ENCODE data around the gene CCDC68. TPM values are rescaled to one million over a fixed set of nuclear protein-coding genes. Genes with fewer than 3 reads are reported as not detected.
A peak's percentile ranks its signal among the peaks of the same experiment; 100 is the strongest.

Gene CCDC68, protein sequence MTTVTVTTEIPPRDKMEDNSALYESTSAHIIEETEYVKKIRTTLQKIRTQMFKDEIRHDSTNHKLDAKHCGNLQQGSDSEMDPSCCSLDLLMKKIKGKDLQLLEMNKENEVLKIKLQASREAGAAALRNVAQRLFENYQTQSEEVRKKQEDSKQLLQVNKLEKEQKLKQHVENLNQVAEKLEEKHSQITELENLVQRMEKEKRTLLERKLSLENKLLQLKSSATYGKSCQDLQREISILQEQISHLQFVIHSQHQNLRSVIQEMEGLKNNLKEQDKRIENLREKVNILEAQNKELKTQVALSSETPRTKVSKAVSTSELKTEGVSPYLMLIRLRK
- not detected in 2 replicates for total RNA-seq (2014; rRNA removed; shearing (Covaris generic))

DNA sequence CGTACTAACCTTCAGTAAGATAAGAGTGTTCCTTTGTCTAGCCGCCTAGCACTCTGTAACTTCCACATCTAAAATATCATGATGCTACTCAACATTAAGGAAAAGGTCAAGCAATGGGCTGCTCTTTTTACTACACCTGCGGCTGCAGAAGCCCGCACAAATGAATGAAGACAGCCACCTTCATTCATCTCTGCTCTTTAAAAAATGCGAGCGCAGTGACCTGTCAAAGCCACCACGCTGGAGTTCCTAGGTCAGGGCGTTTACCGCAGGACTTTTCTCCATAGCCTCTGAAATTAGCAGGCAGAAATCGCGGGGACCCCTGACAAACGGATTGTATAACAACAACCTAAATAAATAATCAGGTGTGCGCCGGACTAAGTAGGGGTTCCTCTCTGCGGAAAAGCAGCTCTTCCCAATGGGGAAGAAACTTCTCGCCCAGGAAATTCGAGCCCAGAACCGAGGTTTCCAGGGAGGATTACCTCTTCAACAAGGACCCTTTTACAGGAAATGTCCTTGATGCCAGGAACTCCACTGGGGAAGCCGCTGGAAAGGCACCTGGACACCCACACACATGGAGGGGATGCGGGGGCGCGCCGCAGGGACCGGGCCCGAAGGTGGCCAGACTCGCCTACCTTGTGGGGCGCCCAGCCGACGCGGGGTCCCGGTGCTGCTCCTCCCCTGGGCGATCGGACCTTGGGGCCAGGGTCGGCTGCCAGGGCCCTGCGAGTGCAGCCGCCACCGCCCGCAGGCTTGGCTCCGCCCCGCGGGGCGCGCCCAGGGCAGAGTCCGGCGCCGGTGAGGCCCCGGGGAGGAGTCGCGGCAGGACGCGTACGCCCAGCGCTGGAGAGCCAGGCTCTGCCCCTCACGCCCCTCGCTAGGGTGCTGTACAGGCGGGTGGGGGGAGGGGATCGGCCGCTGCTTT lies at the start of gene CCDC68:
TSS of gene CCDC68 (minus strand) at position 758 of the 922 bp plus-strand sequence. CDS start 16,670 bp downstream, outside the sequence.
- no peak for DNase-seq (ENCODE audit: low spot score)

DNA sequence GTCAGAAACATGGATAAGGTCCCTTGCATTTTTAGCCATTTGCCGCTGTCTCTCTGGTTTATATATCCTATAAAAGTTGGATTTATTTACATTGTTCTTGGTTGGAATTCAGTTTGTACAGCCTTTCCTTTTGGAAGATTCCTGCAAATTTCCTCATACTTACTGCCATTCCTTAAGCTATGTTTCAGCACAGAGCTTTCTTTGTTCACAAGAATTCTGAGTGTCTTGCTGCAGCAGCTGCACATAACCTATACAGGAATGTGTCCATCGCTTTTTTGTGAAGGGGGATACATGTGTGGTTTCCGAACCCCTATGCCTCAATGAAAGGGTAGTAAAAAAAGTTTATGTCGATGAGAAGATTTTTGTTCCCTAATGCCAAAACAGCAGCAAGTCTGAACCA lies 48.3 kb upstream of the CCDC68 start:
- no peak for DNase-seq (ENCODE audit: low spot score)

DNA sequence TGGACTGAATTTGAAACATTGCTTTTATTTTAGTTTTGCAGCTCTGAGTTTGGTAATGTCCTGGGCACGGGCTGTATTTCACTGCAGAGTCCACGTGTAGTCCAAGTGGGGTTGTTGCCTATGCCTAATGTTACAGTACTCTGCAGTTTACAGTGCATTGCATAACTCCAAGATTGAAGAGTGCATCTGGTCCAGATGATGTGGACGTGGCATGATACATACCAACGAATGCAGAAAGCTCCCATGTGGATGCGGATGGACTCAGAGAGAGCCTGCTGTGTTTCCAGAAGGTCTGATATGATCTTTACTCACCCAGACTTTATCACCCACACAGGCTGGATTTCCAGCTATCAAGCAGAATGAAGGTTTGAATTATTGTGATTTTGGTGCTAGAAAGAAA lies 44.4 kb upstream of the CCDC68 start:
- no peak for DNase-seq (ENCODE audit: low spot score)

DNA sequence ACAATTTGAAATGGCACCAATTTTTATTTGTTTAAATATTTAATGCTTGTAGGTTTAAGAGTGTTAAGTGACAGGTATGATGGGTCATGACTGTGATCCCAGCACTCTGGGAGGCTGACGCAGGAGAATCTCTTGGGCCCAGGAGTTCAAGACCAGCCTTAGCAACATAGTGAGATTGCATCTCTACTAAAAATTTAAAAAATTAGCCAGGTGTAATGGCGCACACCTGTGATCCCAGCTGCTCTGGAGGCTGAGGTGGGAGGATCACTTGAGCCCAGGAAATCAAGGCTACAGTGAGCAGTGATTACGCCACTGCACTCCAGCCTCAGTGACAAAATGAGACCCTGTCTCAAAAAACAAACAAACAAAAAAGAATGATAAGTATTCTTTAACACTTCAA lies 43.0 kb upstream of the CCDC68 start:
- DNase-seq (ENCODE audit: low spot score) = no peak

DNA sequence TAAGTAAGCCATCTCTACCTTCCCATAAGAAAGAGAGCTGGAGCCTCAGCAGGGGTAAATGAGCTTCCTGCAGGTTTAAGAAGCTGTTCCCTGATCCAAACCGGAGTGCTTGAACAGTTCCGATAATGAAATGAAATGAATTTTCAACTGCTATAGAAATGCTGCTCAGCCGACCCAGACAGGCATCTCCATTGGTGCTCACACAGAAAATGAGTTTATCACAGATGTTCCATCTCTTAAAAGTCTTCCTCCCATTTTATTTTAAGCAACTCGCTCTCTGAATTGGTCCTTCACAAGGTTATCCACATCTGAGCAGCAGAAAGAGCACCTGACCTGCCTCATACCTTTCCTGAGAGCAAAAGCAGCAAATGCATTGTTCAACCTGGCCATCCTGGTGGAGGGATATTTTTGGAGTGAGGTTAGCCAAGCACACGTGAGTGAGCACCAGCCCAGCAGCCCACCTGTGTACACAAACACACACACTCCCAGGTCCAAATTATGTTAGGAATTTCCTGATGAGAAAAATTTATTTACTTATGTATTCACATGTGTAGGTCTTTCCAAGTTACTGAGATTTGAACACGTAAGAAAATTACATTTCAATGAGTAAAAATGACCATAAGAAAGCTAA lies 42.2 kb upstream of the CCDC68 start:
- DNase-seq (ENCODE audit: low spot score) = no peak

DNA sequence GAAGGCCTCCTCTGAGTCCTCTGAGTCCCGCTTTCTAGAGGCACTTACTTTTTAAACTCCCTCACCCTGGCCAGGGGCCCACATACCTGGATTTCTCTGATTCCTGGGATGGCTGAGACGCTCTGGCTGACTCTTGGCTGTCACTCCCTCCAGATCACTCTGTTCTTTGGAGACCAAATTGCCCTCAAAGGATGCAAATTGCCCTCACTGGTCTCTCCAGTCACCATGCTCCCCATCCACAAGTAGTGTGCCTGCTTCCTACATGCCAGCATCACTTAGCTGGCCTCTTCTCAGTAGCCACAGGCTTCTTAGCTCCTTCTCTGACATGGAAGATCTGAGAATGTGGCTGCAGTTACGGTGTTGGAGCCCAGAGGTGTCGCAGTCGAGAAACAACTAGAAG lies 41.3 kb upstream of the CCDC68 start:
- DNase-seq (ENCODE audit: low spot score) = no peak

DNA sequence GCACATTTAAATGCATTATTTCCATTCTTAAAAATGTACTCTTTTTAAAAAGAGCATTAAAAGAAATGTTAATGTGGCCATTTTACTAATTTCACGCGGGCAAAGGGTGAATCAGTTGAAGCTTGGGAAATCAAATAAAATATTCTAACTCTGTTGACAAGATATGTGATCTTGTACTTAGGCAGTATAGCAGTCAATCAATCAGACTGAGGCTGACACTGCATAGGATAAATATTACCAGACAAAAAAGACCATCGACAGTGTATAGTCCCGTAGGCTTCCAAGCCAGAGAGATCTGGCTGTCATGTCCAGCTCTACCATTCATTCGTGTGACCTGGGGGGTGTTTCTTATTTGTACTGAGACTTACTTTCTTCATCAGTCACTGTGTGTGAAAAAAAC lies 39.8 kb upstream of the CCDC68 start:
- DNase-seq (ENCODE audit: low spot score) = no peak

DNA sequence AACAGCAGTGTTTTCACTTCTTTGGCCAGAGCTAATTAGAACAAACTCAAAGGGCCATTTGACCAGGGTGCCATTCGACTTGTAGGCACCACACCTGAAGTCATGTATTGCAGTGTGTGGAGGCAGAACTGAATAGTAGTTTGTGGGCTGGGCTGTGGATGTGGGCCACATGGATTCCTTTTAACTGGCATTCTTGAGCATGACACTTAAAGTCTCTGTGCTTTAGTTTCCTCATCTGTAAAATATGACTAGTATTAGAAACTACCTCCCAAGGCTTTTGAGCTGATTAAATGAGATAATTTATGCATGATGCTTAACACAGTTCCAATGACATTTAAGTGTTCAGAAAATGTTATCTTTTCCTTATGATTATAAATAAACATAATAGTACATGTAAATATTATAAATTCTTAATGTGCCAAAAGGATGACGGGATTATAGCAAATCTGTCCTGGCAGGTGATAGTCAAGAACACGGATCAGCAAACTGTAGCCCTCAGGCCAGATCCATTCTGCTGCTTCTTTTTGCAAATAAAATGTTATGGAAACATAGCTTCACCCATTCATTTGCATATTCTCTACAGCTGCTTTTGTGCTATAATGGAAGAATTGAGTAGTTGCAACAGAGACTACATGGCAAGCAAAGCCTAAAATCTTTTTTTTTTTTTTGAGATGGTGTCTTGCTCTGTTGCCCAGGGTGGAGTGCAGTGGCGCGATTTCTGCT lies 36.3 kb upstream of the CCDC68 start:
- DNase-seq (ENCODE audit: low spot score) = no peak

DNA sequence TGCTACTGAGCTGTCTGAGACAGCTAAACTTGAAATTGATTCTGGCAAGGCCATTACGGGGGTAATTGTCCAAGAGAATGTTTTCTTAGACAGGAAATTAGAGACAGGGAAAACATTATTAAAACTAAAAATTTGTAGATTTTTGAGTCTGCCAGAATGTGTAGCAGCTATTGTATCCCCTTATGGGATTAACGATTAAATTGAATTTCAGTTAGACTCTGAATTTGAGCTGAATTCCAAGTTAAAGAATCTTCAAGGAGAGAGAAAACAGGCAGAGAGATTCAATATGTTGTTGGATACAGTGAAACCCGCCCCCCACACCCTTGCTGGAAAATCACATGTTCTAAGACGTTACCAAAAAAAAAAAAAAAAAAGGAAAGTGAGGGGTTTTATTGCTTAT lies 32.7 kb upstream of the CCDC68 start:
- no peak for DNase-seq (ENCODE audit: low spot score)

DNA sequence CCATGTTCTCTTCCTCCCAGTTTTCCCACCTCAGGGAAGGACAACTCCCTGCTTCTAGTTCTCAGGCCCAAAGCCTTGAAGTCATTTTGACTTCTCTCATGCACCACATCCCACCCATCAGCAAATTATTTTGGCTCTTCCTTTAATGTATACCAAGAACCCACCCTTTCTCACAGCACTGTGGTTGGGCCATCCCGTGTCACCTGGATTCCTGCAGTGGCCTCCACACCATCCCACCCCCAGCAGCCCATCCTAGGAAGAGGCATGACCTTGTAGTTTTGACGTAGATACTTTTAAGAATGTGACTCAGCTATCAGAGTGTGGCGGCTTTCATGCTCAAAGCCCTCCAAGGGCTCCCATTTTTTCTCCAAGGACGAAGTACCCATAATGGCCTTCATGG lies 25.6 kb upstream of the CCDC68 start:
- no peak for DNase-seq (ENCODE audit: low spot score)

DNA sequence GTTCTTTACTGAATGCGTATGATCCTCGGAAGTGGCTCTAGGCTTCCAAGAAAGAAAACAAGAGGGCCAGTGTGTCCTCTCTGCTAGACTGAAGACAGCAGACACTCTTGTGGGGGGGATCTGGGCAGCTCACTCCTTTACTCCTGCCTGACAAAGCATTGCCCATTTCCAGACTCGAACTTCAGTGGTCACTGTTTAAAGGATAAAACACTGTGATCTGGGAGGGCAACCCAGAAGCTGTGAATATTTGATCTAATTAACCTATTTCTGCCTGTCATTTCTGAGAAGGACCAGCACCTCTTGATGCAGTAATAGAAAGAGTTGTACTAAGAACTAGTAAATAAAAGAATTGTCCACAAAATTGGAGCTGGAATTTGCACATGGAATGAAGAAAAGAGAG lies 24.5 kb upstream of the CCDC68 start:
- no peak for DNase-seq (ENCODE audit: low spot score)

DNA sequence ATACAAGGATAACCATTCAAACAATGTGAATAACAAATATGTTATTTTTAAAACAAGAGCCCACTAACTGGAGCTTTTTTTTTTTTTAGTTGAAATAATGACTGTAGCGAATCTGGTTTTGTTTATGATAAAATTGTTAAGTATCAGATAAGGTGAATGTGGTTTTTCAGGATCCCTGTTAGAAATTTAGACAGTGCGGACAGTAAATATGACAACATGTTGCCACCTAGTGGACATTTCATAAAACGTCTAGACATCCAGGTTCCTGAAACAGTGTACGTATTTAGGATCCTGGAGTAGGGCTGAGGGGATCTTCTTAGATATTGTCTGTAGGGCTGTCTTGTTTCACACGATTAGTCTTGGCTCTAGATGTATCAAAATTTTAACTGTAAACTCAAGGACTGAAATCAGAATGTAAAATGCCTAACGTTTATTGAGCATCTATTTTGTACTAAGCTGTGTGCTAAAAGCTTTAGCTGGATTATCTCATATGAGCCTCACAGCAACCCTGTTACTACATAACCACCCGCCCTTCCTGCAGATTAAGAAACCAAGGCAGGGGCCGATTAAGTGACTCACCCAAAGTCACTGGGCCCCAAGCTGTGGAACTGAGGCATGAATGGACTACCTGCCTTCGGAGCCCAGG lies 23.9 kb upstream of the CCDC68 start:
- peak; percentile 75 for DNase-seq (ENCODE audit: low spot score)

DNA sequence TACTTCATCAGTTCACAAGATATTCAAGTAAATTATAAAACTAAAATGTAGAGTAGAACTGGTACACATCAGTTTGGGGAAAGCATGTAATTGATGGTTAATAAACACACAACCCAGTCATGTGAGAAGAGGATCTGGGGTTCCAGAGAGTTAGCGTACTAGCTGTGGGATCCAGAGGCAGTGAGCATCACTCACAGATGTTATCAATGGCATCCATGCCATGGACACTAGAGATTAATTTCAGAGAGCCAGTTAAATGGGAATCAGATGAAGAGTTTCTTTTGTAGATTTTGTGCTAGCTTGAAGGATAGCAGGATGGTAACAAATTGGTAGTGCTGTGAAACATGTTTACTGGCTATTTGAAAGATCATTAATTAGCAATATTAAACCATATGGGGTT lies 21.8 kb upstream of the CCDC68 start:
- no peak for DNase-seq (ENCODE audit: low spot score)

DNA sequence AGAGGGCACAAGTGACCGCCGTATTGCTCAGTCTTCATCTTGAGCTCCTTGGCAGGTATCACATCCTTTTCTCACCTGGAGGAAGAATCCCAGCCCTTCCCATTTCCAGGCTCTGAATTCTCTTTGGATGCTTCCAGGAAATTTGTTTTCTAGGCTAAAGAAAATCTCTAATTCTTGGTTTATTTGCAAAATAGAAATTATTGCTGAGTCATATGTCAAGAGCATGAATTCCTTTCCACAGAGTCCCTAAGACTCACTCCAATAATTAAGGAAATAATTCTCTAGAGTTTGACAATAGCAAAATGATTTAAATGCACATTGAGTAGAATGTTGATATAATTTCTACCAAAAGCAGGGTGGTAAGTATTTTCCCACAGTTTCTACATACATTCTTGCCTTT lies 16.3 kb upstream of the CCDC68 start:
- DNase-seq (ENCODE audit: low spot score) = no peak

DNA sequence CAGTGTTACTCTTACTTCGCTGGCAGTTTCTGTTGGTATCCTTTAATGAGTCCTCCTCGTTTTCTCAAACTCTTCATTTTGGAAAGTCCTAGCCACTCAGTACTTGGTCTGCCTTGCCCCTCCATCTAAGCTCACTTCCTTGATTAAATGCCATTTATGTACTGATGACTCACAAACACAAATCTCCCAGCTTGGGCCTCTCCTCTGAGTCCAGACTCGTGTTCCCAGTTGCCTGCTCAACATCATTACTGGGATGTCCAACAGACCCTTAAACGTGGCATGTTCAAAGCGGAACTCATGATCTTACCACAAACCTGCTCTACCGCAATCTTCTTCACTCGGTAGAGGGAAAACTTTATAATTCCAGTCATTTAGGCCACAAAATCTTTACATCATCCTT lies 13.8 kb upstream of the CCDC68 start:
- no peak for DNase-seq (ENCODE audit: low spot score)

DNA sequence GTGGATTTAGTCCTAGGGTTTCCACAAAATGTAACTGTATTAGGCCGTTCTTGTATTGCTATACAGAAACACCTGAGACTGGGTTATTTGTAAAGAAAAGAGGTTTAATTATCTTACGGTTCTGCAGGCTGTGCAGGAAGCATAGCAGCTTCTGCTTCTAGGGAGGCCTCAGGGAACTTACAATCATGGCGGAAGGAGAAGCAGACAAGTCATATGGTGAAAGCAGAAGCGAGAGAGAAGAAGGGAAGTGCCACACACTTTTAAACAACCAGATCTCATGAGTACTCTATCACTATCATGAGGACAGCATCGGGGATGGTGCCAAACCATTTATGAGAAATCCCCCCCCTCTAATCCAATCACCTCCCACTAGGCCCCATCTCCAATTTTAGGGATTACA lies 9.5 kb upstream of the CCDC68 start:
- DNase-seq (ENCODE audit: low spot score) = no peak

DNA sequence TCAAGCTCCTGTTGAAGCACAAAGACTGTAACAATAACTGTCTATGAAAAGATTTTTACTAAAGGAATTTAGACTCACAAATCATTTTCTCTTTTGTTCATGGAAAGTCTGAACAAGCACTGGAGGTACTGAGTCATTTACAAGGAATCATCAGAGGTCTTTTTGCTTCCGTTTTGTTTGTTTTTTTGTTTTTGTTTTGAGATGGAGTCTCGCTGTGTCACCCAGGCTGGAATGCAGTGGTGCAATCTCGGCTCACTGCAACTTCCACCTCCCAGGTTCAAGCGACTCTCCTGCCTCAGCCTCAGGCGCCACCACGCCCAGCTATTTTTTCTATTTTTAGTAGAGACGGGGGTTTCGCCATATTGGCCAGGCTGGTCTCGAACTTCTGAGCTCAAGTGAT lies 9.0 kb upstream of the CCDC68 start:
- peak; percentile 69 for DNase-seq (ENCODE audit: low spot score)

DNA sequence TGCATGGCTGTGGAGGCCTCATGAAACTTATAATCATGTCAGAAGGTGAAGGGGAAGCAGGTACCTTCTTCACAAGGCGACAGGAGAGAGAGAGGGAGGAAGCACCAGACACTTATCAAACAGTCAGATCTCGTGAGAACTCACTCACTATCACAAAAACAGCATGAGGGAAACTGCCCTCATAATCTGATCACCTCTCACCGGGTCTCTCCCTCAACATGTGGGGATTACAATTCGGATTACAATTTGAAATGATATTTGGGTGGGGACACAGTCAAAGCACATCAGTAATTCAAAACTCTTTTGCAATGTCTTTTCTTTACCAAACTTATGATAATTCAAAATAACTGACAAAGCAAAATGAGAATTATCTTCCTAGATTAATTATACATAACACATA lies 8.5 kb upstream of the CCDC68 start:
- DNase-seq (ENCODE audit: low spot score) = no peak

DNA sequence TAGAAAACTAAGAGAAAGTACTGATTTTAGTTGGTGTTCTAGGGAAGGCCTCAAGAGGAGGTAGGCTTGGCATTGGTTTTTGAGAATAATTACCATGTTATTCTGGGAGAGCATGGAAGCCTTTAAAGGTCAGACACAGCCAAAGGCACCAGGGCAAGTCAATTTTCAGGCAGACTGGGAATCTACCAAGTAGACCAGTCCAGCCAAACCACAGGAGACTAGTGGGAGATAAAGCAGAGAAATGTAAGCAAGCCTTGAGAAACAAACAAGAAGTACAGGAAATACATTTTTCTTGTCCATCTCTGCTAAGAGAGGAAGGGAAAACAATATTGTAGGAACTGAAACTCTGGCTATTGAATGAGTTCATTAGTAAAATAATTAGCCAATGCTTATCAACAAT lies 5.5 kb upstream of the CCDC68 start:
- peak; percentile 22 for DNase-seq (ENCODE audit: low spot score)

DNA sequence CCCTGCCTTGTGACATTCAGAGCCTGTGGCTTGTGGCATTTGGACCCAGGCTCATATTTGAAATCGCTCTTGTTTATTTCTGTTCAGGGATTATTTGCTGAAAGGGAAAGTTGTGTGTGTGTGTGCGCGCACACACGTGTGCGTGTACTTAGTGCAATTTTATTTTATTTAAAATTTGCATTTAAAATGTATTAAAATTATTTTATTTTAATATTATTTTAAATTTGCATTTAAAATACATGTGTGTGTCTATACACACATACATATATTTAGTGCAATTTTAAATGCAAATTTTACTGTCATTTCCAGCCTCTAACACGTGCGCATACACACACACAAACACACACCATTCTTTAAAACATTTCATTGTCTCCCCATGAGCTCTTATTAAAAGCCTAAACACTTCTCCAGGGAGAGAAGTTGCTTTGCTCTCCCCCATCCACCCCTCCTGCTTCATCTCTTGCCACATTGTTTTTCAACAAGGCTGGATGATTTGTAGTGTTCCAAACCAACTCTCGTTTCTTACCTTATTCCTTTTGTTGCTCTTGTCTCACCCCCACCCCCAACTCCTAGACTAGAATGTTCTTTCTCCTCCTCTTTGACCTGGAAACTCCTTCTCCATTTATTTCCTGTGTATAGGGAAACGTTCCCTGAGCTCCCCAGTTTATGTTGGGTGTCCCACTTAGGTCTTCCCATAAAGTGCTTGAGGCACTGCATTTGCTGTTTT lies 3.8 kb upstream of the CCDC68 start:
- DNase-seq (ENCODE audit: low spot score) = no peak

DNA sequence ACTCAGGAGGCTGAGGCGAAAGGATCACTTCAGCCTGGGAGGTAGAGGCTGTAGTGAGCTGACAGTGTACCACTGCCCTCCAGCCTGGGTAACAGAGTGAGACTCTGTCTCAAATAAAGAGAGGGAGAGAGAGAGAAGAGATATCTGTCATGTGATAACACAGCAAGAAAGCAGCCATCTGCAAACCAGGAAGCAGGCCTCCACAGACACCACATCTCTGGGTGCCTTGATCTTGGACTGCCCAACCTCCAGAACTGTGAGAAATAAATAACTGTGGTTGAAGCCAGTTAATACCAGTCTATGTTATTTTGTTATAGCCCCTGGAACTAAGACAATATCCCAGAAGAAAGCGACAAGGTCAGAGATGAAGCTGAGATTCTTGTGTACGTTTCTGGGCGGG lies 2.6 kb upstream of the CCDC68 start:
- no peak for DNase-seq (ENCODE audit: low spot score)

All from H4 (cell line).